ENCODE measurements around the gene CPNE9.

- TF ChIP-seq CTCF (IDR thresholded peaks at IDR 0.05; ENCODE audit: insufficient read depth, low read depth, low read length) = no peak
- no peak for TF ChIP-seq EZH2 (IDR thresholded peaks at IDR 0.05; ENCODE audit: insufficient read depth, low read length)
Measured at GRCh38 chr3:9666704-9667445, 36.8 kb upstream of the CPNE9 start.
